ENCODE results near the gene MACO1. TPM values are rescaled to one million over a fixed set of nuclear protein-coding genes. Genes with fewer than 3 reads are reported as not detected.

The MACO1 gene
- total RNA-seq, 4 donors from 2014 or later, result 38.8 to 74.6 (median 44.8) TPM

GRCh38 chr1:25519624-25520023, 88.9 kb downstream of the MACO1 start:
- Histone ChIP-seq H3K27ac (no peak overlapping the region), H3K4me1 (no peaks in the 10 kb centered on the region), H3K36me3 (no peaks in the 10 kb centered on the region), H3K27me3 (no peaks in the 10 kb centered on the region), H3K9me3 (no peaks in the 10 kb centered on the region), H3K4me3 (no peak overlapping the region)
- in situ Hi-C loops (cut with MboI; ENCODE audit: low sequenced_read_pairs in 4 of 4), result loop anchor here in 3 of 4 donors (10.0 kb wide), 1 partner anchor 115 kb away; no protein-coding TSS in a partner anchor
- intact Hi-C loops (cut with DNase I; ENCODE audit: low total_unique reads), result loop anchor here (2.0 kb wide), 1 partner anchor 117 kb away; no protein-coding TSS in a partner anchor
- DNase-seq (no peak), ATAC-seq (no peak)
- TF ChIP-seq CTCF (IDR thresholded peaks at IDR 0.05 in 4 of 5, conservative IDR thresholded peaks at IDR 0.05 in 1 of 5) (no peak), POLR2A (IDR thresholded peaks at IDR 0.05) (no peak)

- intact Hi-C loops (cut with DNase I; ENCODE audit: low total_unique reads), result loop anchor here (2.0 kb wide), 1 partner anchor 118 kb away; no protein-coding TSS in a partner anchor
Observed at GRCh38 chr1:25520446-25521061, 89.9 kb downstream of the MACO1 start.

GRCh38 chr1:25522031-25522655, 91.4 kb downstream of the MACO1 start:
- DNase-seq, result no peak
- Histone ChIP-seq H3K27ac (no peak overlapping the region), H3K4me3 (no peak overlapping the region), H3K36me3 (no peaks in the 10 kb centered on the region), H3K27me3 (no peaks in the 10 kb centered on the region), H3K9me3 (no peaks in the 10 kb centered on the region), H3K4me1 (peaks cover 0 to 1% of the 10 kb centered on the region in 2 donors)
- no peak for ATAC-seq
- in situ Hi-C loops (cut with MboI; ENCODE audit: low sequenced_read_pairs in 4 of 4), result loop anchor here in 3 of 4 donors (10.0 kb wide), 1 partner anchor 117 kb away; no protein-coding TSS in a partner anchor
- intact Hi-C loops (cut with DNase I; ENCODE audit: low total_unique reads), result no loop called here
- TF ChIP-seq CTCF (IDR thresholded peaks at IDR 0.05 in 4 of 5, conservative IDR thresholded peaks at IDR 0.05 in 1 of 5), result no peak
- TF ChIP-seq POLR2A (IDR thresholded peaks at IDR 0.05), result no peak

More at GRCh38 chr1:25520446-25521061, 89.9 kb downstream of the MACO1 start:
- Histone ChIP-seq H3K4me3 (no peak overlapping the region), H3K9me3 (no peaks in the 10 kb centered on the region), H3K36me3 (no peaks in the 10 kb centered on the region), H3K27me3 (no peaks in the 10 kb centered on the region), H3K27ac (no peak overlapping the region), H3K4me1 (no peaks in the 10 kb centered on the region)
- TF ChIP-seq POLR2A (IDR thresholded peaks at IDR 0.05), result no peak
- peak; percentile 44 to 87 (median 78) for TF ChIP-seq CTCF (IDR thresholded peaks at IDR 0.05 in 4 of 5, conservative IDR thresholded peaks at IDR 0.05 in 1 of 5)
- in situ Hi-C loops (cut with MboI; ENCODE audit: low sequenced_read_pairs in 4 of 4), result loop anchor here in 3 of 4 donors (10.0 kb wide), 1 partner anchor 116 kb away; no protein-coding TSS in a partner anchor
- DNase-seq (peak; percentile 26 to 41), ATAC-seq (peak in 1 of 2 donors; percentile 56)

- TF ChIP-seq POLR2A (IDR thresholded peaks at IDR 0.05), result no peak
- no peak for TF ChIP-seq CTCF (IDR thresholded peaks at IDR 0.05 in 4 of 5, conservative IDR thresholded peaks at IDR 0.05 in 1 of 5)
- Histone ChIP-seq H3K27ac (no peak overlapping the region), H3K9me3 (no peaks in the 10 kb centered on the region), H3K36me3 (no peaks in the 10 kb centered on the region), H3K4me1 (peaks cover 0 to 3% of the 10 kb centered on the region in 2 donors), H3K4me3 (no peak overlapping the region), H3K27me3 (no peaks in the 10 kb centered on the region)
- in situ Hi-C loops (cut with MboI; ENCODE audit: low sequenced_read_pairs in 4 of 4) (loop anchor here in 3 of 4 donors (10.0 kb wide), 1 partner anchor 119 kb away; no protein-coding TSS in a partner anchor), intact Hi-C loops (cut with DNase I; ENCODE audit: low total_unique reads) (no loop called here)
- no peak for DNase-seq
- ATAC-seq, result no peak
Observed at GRCh38 chr1:25523542-25523941, 92.8 kb downstream of the MACO1 start.

Measured in gastrocnemius medialis (tissue), 4 donors.